A549 (cell line): ENCODE measurements around the gene BGN. TPM values are rescaled to one million over a fixed set of nuclear protein-coding genes. Genes with fewer than 3 reads are reported as not detected.

Experiments
- ATAC-seq, 2 experiments: fragments of 200-7000 bp in 1 of 2; fragments of >200 bp in 1 of 2; cut with Nextera tagmentation in 1 of 2; cut with Tn5 transposase in 1 of 2; 3 replicates each; pipeline versions ENCODE4 v1.8.0 to v1.9.1; 2018 to 2020; ENCODE audit warnings: mild to moderate bottlenecking in 1 of 2, moderate library complexity in 1 of 2
- CTCF ChIA-PET: fragments of 300-600 bp; sonication (Branson Sonifier 250); formaldehyde crosslinking; extraction: SDS; loops from one replicate; lab custom pipeline; 2021; ENCODE audit warnings: antibody characterized with exemption, inconsistent platforms; lab: Yijun Ruan, JAX
- POLR2A ChIA-PET: fragments of 350-600 bp; formaldehyde crosslinking; extraction: SDS; loops from one replicate; lab custom pipeline; 2021; ENCODE audit warnings: antibody characterized with exemption, inconsistent platforms; lab: Yijun Ruan, JAX
- DNase-seq, 2 experiments: peaks; one replicate each; pipeline versions ENCODE4 v3.0.0 to v3.0.0-alpha.2; 2011 to 2016; ENCODE audit warnings: low read depth in 1 of 2, low spot score in 1 of 2
- FAIRE-seq: peaks from 2 replicates; lab custom pipeline; 2011; peaks lifted over from hg19 to GRCh38; lab: Jason Lieb, UNC
- H3K27ac ChIP-seq, 2 experiments: fragments of >200 bp; sonication (Bioruptor Twin); formaldehyde crosslinking; 3 replicates each; pipeline ENCODE4 v1.5.1; 2016 to 2017
- H3K4me1 ChIP-seq: fragments of >200 bp; sonication (Bioruptor Twin); formaldehyde crosslinking; 3 replicates; pipeline ENCODE4 v1.6.1; 2016
- H3K4me2 ChIP-seq: fragments of >200 bp; sonication (Bioruptor Twin); formaldehyde crosslinking; 3 replicates; pipeline ENCODE4 v1.6.1; 2016
- H3K4me3 ChIP-seq: fragments of >200 bp; sonication (Bioruptor Twin); formaldehyde crosslinking; 3 replicates; pipeline ENCODE4 v1.5.1; 2016
- H3K9me3 ChIP-seq: fragments of >200 bp; sonication (Bioruptor Twin); formaldehyde crosslinking; 3 replicates; pipeline ENCODE4 v1.6.1; 2016
- CEBPB ChIP-seq, 2 experiments: fragments of >200 bp in 1 of 2; sonication (Bioruptor Twin) in 1 of 2; formaldehyde crosslinking in 1 of 2; IDR thresholded peaks; 2 replicates each; pipeline ENCODE4 v1.6.1; 2012 to 2016
- E2F6 ChIP-seq: IDR thresholded peaks from 2 replicates; pipeline ENCODE4 v1.6.1; 2012; ENCODE audit warnings: low read depth, borderline replicate concordance
- EHF ChIP-seq: fragments of 250-450 bp; sonication (Bioruptor Pico); IDR thresholded peaks from 2 replicates; pipeline ENCODE4 v1.5.0; 2020; ENCODE audit warnings: mild to moderate bottlenecking
- ESRRA ChIP-seq: fragments of 150-350 bp; IDR thresholded peaks from 2 replicates; pipeline ENCODE4 v1.6.1; 2014; ENCODE audit warnings: mild to moderate bottlenecking, low read length, borderline replicate concordance
- FOXS1 ChIP-seq: fragments of 250-450 bp; sonication (Bioruptor Pico); IDR thresholded peaks from 2 replicates; pipeline ENCODE4 v1.5.0; 2020; ENCODE audit warnings: mild to moderate bottlenecking, moderate library complexity
- HDAC2 ChIP-seq: fragments of 200-600 bp; sonication (generic); IDR thresholded peaks from 2 replicates; pipeline ENCODE4 v1.6.1; 2016
- HEYL ChIP-seq: fragments of 250-450 bp; sonication (Bioruptor Pico); IDR thresholded peaks from 2 replicates; pipeline ENCODE4 v1.8.0; 2021; ENCODE audit warnings: mild to moderate bottlenecking, moderate library complexity
- HOXA7 ChIP-seq: fragments of 250-450 bp; sonication (Bioruptor Pico); IDR thresholded peaks from 2 replicates; pipeline ENCODE4 v1.5.0; 2020; ENCODE audit warnings: mild to moderate bottlenecking, moderate library complexity
- HOXB13 ChIP-seq: fragments of 250-450 bp; sonication (Bioruptor Pico); IDR thresholded peaks from 2 replicates; pipeline ENCODE4 v1.5.0; 2020; ENCODE audit warnings: low read depth, mild to moderate bottlenecking, moderate library complexity
- MAFK ChIP-seq: fragments of 450-650 bp; IDR thresholded peaks from 2 replicates; pipeline ENCODE4 v1.6.1; 2014; ENCODE audit not compliant: partially characterized antibody
- MYC ChIP-seq: IDR thresholded peaks from 2 replicates; pipeline ENCODE4 v1.6.1; 2012; ENCODE audit warnings: mild to moderate bottlenecking, inconsistent platforms, low read length, improper control_type of control experiment, borderline replicate concordance
- NFE2L2 ChIP-seq: fragments of 150-350 bp; conservative IDR thresholded peaks from 2 replicates; pipeline ENCODE4 v1.6.1; 2014; ENCODE audit warnings: low read length
- NPAS2 ChIP-seq: fragments of 250-450 bp; sonication (Bioruptor Pico); IDR thresholded peaks from 2 replicates; pipeline ENCODE4 v1.8.0; 2022; ENCODE audit warnings: mild to moderate bottlenecking, moderate library complexity, borderline replicate concordance
- PBX3 ChIP-seq: IDR thresholded peaks from 2 replicates; pipeline ENCODE4 v1.6.1; 2012
- POLR2A ChIP-seq: IDR thresholded peaks from 2 replicates; pipeline ENCODE4 v1.6.1; 2012; ENCODE audit warnings: mild to moderate bottlenecking, low read length
- REST ChIP-seq: fragments of 200-600 bp; sonication (generic); IDR thresholded peaks from 2 replicates; pipeline ENCODE4 v1.6.1; 2016; ENCODE audit warnings: antibody characterized with exemption, mild to moderate bottlenecking, moderate library complexity
- SMC3 ChIP-seq: fragments of >200 bp; sonication (Bioruptor Twin); formaldehyde crosslinking; IDR thresholded peaks from 3 replicates; pipeline ENCODE4 v1.6.1; 2018; ENCODE audit warnings: inconsistent platforms
- TP53 ChIP-seq: fragments of 250-450 bp; sonication (Bioruptor Pico); IDR thresholded peaks from 2 replicates; pipeline ENCODE4 v1.5.0; 2021; ENCODE audit warnings: mild to moderate bottlenecking, moderate library complexity
- ZC3H11A ChIP-seq: fragments of 450-650 bp; IDR thresholded peaks from 2 replicates; pipeline ENCODE4 v1.6.1; 2014; ENCODE audit warnings: antibody characterized with exemption, mild to moderate bottlenecking
- WGBS: methylation state at CpG from one replicate; pipeline ENCODE4 v1.1.6; 2017; ENCODE audit errors: missing lambda C conversion rate; 5-methylcytosine and 5-hydroxymethylcytosine counted together
- polyA plus RNA-seq, 4 experiments: library from polyadenylated mRNA; depleted of rRNA in 3 of 4; stranded (reverse); fragments of >200 nt; fragmentation: RNase III in 1 of 4; extraction: RNeasy Plus Mini Kit Qiagen cat#74134 plus additional on column Dnase treatment in 1 of 4; gene quantifications; 2 replicates in 3 of 4; 3 replicates in 1 of 4; pipeline ENCODE4 v1.2.3, GENCODE V29; 2011 to 2017
- TF ChIP-seq, protein P1 (sequence below): fragments of 250-450 bp; sonication (Bioruptor Pico); IDR thresholded peaks from 2 replicates; pipeline ENCODE4 v1.5.0; 2021; ENCODE audit warnings: mild to moderate bottlenecking, moderate library complexity, borderline replicate concordance
- TF ChIP-seq, protein P2 (sequence below): fragments of >200 bp; sonication (Bioruptor Twin); formaldehyde crosslinking; IDR thresholded peaks from 2 replicates; pipeline ENCODE4 v1.6.1; 2016
- TF ChIP-seq, protein P3 (sequence below): fragments of 150-350 bp; IDR thresholded peaks from 2 replicates; pipeline ENCODE4 v1.6.1; 2014; ENCODE audit warnings: low read depth, mild to moderate bottlenecking, low read length

BGN gene
- polyA plus RNA-seq, 2 of the 4 experiments (the other 2 are of a cell fraction) = 0.04 TPM; not detected in 1

DNA sequence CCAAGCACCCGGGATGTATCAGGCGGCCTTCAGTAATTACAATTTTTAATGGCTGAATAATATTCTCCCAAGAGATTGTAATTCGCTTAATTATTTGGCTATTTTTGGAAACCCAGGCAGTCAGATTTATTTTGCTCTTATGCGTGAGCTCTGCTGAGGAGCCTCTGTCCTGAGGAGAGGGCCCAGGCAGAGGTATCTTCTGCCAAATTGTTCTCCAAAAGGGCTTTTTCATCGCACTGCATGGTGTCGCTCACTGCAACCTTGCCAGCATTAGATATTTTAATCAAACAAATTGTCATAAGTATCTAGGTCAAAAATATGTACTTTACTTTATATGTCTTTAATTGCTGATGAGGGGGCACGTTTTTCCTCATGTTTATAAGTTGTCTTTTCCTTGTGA, 28.5 kb downstream of the BGN start:
- H3K9me3 ChIP-seq = no peaks in the 10 kb centered on the region
- WGBS = 68% methylated on average over 7 of the region's 7 CpGs
- H3K4me2 ChIP-seq = no peak overlapping the region
- no peak for TF ChIP-seq REST
- no peak for TF ChIP-seq EHF
- TF ChIP-seq PBX3 = no peak
- TF ChIP-seq ZC3H11A = no peak
- TF ChIP-seq ESRRA = no peak
- no peak for TF ChIP-seq MYC
- no peak for TF ChIP-seq SMC3
- FAIRE-seq (no peak), ATAC-seq (no peak), DNase-seq (no peak)
- H3K27ac ChIP-seq = no peak overlapping the region
- H3K4me1 ChIP-seq = peaks cover 19% of the 10 kb centered on the region
- H3K4me3 ChIP-seq = no peak overlapping the region
- ChIA-PET CTCF (no interaction called here), POLR2A (no interaction called here)

DNA sequence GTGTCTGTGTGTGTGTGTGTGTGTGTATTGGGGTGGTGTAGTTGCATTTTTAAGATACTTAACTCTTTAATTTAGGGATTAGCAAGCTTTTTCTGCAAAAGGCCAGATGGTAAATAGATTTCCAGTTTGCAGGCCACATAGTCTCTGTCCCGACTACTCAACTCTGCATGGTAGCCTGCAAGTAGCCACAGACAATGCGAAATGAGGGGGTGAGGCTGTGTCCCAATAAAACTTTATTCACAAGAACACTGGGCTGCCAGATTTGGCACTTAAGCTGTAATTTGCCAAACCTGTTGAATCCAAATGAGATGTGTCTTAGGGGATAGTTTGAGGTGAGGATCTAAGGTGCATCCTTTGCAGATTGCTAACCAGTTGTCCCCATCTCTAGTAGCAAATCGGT, 29.5 kb downstream of the BGN start:
- H3K4me2 ChIP-seq = no peak overlapping the region
- H3K9me3 ChIP-seq = no peaks in the 10 kb centered on the region
- 77% methylated on average over 3 of the region's 3 CpGs for WGBS
- ChIA-PET POLR2A (no interaction called here), CTCF (interaction anchor here (2.0 kb wide), 1 partner anchor 15 kb away, joined by 11 read pairs; no protein-coding TSS in a partner anchor)
- DNase-seq (no peak), ATAC-seq (no peak), FAIRE-seq (no peak)
- no peak for TF ChIP-seq MAFK
- TF ChIP-seq SMC3 = no peak
- TF ChIP-seq, protein P1, sequence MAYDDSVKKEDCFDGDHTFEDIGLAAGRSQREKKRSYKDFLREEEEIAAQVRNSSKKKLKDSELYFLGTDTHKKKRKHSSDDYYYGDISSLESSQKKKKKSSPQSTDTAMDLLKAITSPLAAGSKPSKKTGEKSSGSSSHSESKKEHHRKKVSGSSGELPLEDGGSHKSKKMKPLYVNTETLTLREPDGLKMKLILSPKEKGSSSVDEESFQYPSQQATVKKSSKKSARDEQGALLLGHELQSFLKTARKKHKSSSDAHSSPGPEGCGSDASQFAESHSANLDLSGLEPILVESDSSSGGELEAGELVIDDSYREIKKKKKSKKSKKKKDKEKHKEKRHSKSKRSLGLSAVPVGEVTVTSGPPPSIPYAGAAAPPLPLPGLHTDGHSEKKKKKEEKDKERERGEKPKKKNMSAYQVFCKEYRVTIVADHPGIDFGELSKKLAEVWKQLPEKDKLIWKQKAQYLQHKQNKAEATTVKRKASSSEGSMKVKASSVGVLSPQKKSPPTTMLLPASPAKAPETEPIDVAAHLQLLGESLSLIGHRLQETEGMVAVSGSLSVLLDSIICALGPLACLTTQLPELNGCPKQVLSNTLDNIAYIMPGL (CRISPR knock-in tag) = no peak
- TF ChIP-seq CEBPB (IDR thresholded peaks at IDR 0.05) = no peak
- TF ChIP-seq NFE2L2 = no peak
- TF ChIP-seq FOXS1 (CRISPR knock-in tag) = no peak
- TF ChIP-seq NPAS2 = no peak
- TF ChIP-seq HOXB13 (CRISPR knock-in tag) = no peak
- no peak for TF ChIP-seq TP53 (CRISPR knock-in tag)
- no peak for TF ChIP-seq E2F6
- TF ChIP-seq HOXA7 (CRISPR knock-in tag) = no peak
- no peak for TF ChIP-seq HEYL (CRISPR knock-in tag)
- TF ChIP-seq POLR2A = no peak
- TF ChIP-seq, protein P2, sequence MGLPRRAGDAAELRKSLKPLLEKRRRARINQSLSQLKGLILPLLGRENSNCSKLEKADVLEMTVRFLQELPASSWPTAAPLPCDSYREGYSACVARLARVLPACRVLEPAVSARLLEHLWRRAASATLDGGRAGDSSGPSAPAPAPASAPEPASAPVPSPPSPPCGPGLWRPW = no peak
- TF ChIP-seq HDAC2 = no peak
- TF ChIP-seq, protein P3, sequence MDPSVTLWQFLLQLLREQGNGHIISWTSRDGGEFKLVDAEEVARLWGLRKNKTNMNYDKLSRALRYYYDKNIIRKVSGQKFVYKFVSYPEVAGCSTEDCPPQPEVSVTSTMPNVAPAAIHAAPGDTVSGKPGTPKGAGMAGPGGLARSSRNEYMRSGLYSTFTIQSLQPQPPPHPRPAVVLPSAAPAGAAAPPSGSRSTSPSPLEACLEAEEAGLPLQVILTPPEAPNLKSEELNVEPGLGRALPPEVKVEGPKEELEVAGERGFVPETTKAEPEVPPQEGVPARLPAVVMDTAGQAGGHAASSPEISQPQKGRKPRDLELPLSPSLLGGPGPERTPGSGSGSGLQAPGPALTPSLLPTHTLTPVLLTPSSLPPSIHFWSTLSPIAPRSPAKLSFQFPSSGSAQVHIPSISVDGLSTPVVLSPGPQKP = no peak
- no peak overlapping the region for H3K4me3 ChIP-seq
- no peak overlapping the region for H3K27ac ChIP-seq
- H3K4me1 ChIP-seq = peaks cover 19% of the 10 kb centered on the region
